CD4-positive, alpha-beta T cell treated with Interleukin-4 for 4 hours (primary cell): ENCODE measurements around the gene FAM98B.
"Not testable (repeated sequence)": the region's sequence is repeated elsewhere in the genome, so short reads cannot be mapped to it uniquely, and the experiment has no call there.

Experiments
- DNase-seq: peaks from one replicate; pipeline ENCODE4 v3.0.0-alpha.2; 2020

Gene FAM98B

DNA sequence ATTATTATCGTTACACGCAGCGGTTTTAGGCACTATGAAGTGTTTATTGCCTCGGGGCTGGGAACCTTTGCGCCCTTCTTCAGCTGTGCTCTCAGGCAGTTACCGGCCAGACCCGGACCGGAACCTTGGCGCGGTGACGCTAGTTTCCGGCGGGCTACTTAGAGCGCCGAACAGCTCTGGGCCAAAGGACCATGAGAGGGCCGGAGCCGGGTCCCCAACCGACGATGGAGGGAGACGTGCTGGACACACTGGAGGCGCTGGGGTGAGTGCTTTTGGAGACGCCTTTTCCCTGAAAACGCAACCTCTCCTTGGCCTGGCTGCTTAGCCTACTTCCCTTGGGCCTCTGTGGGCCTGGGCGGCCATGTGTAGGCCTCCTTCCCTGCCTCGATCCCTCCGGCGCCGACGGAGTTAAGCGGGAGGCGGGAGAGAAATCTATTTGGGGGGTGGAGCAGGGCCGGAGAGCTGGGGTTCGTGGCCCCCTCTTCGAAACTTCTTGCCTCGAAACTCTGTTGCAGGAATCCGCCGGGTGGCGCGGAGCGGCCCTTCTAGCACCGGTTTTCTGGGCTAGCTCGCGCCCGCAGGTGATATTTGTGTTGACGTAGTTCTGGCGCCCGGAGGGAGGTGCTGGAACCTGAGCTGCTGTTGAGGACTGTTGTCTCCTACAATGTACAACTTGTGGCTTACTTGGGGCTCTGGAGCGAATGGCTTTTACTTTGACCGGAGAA is at the start of gene FAM98B:
Gene FAM98B (plus strand): TSS at position 157 of the 725 bp plus-strand sequence. CDS start 35 bp downstream, at position 192.
- peak; percentile 89 for DNase-seq

DNA sequence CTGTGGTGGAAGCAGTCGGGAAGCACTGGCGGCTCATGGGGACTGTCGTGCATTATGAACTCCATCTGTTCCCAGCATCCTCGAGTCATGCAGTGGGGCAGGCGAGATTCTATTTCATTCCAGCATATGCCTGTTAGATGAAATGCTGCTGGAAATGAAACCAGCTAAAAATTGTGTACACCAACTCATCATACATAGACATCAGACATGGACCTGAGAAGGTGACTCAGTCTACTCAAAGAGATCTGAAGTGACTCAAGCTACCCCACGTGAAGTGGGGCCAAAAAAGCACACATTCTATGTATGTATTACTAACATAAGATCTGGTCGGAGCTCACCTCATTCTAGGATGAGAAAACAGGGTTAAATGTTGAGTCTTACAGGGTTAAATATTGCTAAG is 47.5 kb upstream of the FAM98B start:
- no peak for DNase-seq

DNA sequence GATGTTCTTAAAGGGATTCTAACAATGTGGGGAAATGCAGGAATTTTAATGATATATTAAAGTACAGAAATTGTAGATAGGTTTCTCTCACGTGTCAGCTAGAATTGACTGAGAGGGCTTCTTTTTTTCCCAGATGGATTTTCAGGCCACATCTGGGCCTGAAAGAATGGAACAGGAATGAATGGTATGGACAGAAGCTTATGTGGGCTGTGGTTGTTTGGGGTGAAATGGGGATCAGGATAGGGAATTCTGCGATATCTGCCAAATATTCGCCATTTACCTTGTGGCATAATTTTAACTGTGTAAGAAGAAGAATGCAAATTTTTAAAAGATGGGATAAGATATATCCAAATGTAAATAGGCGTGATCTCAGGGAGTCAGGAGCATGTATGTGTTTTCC is 45.4 kb upstream of the FAM98B start:
- no peak for DNase-seq

DNA sequence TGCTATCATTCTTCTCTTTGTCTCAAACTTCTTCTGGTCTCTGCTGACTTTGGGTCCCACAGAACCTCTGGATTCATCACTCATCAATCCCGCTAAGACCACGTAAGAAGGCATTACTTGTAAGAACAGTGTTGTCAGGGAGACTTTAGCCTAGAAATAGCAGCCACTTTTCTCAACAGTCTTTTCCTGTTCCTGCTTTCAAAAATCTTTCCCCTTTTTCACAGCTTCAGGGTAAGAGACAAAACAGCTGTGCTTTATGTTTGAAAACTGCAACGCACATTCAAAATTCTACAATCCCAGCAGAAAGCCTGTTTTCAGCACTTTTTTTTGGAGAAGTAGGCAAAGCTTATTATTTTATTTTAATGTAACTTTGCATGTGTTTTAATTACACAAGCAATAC is 42.0 kb upstream of the FAM98B start:
- DNase-seq, result no peak

DNA sequence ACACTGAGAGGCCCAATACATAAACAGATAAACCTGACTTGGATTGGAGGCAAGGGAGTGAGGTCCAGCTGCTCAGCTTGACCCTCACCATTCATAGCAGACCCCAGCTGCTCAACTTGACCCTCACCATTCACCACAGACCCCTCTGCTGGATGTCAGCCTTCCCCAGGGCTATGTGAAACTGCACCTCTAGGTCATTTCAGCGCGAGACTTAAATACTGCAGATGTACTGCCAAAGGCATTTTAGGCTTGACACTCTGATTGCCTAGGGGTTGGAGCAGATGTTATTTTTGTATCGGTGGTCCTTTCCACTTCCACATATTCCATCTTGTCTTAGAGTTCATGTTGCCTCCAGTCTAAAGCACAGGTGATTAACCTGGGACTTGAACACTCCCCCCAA is 41.5 kb upstream of the FAM98B start:
- no peak for DNase-seq

DNA sequence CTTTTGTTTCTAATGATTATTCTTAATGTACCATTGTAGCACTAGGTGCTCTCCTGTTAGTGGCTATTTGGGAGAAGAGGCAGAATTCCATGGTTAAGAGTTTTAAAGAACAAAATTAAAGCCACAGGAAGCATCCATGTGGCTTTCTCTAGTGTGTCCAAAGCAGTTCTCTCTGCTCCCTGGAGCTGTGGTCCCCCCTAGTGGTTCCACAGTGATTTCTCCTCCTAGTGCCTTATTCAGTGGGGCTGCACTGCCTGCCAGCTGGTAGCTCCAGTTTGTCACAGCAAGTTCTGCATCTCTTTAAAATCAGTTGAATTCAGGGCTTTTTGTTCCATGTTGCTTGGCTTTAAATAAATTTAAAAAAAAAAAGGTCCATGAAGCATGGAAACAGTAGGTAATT is 39.6 kb upstream of the FAM98B start:
- no peak for DNase-seq

DNA sequence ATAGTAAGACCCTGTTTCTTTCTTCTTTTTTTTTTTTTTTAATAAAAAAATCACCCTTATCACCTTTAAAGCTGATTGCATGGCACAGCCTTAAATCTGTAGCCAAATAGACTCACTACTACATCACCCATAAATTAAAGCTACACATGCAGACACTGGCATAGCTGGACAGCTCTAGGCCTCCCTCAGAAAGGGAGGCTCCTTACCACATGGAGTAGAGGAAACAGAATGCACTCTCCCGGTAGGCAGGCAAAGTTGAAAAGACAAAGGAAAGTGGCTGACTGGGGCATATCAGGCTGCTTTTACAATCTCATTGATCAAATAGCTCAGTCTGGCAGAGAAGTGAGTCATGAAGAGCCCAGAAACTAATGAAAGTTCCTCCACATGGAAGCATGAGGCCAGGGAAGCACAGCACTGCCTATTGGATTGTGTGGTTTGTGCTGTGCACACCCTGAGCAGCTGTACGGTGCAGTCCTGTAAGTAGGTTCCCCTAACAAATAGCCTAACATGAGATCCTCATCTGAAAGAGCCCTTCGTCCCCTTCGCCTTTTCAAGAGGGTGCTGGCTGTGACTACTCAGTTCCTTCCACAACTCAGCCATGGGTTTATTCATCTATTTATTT is 32.7 kb upstream of the FAM98B start:
- DNase-seq, result no peak

DNA sequence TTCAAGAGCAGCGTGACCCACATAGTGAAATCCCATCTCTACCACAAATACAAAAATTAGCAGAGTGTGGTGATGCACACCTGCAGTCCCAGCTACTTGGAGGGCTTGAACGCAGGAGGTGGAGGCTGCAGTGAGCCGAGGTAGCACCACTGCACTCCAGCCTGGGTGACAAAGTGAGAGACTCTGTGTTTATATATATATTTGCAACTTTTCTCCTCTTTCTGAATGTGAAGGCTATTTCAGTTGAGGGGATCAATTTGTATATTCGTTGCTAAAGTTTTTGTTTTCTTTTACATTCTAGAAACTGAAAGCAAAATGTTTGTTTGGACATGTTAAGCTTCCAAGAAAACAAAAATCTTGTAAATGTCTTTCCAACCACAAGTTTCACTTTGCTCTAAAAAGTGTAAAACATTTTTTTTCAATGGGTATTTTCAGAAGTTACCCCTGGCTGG is 29.8 kb upstream of the FAM98B start:
- no peak for DNase-seq

DNA sequence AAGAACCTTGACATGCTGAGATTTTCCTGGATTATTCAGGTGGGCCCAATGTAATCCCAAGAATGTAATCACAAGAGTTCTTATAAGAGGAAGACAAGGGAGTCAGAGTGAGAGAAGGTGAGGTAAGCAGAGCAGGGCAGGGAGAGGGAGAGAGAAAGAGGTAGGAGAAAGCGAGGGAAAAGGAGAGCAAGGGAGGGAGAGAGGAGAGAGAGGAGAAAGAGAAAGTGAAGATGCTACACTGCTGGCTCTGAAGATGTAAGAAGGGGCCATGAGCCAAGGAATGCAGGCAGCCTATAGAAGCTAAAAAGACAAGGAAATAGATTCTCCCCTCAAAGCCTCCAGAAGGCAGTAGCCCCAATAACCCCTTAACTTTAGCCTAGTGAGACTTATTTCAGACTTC is 28.7 kb upstream of the FAM98B start:
- DNase-seq, result no peak

DNA sequence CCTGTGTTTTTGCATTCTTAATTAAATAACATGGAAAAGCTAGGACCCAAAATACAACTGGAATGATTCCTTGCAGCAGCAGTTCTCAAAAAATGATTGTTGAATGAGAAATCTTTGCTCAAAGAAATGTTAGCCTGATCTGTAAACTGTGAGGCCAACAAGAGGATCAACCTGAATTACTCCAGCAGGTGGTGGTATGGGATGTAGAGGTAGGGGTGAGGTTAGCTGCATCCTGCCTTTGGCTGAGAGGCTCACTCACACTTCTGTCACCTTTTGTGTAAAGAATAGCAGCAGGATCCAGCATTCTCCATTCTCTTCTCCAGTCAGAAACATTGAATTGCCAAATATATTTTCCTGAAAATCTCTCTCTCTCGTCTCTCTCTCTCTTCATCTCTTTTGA is 26.5 kb upstream of the FAM98B start:
- DNase-seq, result no peak

DNA sequence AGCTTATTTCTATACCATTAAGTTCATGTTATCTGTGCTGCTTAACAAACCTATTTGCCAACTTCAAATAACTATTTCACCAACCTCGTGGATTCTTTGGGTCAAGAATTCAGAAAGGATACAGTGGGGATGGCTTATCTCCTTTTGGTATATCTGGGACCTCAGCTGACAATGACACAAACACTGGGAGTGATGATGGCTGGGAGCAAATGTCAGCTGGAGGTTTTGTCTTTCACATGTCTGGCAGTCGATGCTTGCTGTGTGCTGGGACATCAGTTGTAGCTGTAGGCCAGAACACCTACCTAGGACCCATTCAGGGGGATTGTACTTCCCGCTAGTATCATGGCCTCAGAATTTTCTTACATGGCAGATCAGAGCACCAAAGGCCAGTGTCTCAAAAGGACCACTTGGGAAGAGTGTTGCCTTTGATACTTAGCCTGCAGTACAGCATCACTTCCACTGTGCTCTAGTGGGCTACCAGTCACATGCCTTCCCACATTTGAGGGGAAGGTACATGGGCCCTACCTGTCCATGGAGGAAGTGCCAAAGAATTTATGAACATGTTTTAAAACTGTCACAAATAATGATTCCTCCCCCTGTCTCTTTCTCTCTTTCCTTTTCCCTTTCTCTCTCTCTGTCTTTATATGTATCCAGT is 23.7 kb upstream of the FAM98B start:
- no peak for DNase-seq

DNA sequence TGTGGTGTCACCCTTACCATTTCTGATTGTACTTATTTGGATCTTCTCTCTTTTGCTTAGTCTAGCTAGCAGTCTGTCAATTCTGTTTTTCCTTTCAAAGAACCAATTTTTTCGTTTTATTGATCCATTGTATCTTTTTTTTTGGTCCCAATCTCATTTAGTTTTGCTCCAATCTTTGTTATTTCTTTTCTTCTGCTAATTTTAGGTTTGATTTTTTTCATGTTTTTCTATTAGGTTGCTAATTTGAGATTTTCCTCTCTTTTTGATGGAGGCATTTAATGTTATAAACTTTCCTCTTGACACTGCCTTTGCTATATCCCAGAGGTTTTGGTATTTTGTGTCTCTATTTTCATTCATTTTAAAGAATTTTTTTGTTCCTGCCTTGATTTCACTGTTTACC is 16.9 kb upstream of the FAM98B start:
- no peak for DNase-seq

DNA sequence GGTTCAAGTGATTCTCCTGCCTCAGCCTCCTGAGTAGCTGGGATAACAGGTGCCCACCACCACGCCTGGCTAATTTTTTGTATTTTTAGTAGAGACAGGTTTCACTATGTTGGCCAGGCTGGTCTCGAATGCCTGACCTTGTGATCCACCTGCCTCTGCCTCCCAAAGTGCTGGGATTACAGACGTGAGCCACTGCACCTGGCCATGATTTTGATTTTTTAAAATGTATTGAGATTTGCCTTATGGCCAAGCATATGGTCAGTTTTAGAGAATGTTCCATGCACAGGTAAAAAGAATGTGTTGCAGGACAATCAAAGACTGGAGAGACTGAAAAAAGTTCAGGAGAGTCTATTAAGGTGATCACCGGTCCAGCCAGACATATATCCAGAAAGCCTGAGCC is 16.3 kb upstream of the FAM98B start:
- not testable (repeated sequence) for DNase-seq

DNA sequence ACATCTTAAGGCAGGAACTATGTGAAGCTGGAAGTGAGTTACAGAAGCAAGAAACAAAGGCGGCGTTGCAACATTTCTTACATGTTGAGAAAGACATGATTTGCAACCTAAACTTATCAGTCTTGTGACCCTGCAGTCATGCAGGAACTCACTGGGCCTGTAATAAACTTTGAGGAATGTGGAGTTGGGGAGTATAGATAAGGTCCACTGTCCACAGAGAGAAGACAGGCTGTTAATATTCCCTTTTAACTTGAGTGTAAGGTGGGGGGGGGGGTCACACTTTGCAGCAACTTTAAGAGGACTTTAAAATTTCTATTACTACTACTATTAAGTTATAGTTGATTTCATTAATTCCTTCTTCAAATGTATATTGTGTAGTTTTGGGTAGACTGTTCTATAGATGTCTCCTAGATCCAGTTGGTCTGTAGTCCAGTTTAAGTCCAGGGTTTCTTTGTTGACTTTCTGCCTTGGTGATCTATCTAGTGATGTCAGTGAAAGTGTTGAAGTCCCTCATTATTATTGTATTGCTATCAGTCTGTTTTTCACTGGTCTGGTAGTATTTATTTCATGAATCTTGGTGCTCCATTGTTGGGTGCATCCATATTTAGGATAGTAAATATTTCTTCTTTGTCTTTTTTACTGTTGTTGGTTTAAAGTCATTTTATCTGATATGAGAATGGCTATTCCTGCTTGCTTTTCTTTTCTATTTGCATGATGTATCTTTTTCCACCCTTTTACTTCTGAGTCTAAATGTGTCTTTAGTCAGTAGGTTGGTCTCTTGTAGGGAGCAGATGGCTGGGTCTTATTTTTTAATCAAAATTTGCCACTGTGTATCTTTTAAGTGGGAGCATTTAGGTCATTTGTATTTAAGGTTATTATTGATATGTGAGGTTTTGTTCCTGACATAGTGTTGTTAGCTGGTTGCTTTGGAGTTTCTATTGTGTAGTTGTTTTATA is 15.6 kb upstream of the FAM98B start:
- no peak for DNase-seq

DNA sequence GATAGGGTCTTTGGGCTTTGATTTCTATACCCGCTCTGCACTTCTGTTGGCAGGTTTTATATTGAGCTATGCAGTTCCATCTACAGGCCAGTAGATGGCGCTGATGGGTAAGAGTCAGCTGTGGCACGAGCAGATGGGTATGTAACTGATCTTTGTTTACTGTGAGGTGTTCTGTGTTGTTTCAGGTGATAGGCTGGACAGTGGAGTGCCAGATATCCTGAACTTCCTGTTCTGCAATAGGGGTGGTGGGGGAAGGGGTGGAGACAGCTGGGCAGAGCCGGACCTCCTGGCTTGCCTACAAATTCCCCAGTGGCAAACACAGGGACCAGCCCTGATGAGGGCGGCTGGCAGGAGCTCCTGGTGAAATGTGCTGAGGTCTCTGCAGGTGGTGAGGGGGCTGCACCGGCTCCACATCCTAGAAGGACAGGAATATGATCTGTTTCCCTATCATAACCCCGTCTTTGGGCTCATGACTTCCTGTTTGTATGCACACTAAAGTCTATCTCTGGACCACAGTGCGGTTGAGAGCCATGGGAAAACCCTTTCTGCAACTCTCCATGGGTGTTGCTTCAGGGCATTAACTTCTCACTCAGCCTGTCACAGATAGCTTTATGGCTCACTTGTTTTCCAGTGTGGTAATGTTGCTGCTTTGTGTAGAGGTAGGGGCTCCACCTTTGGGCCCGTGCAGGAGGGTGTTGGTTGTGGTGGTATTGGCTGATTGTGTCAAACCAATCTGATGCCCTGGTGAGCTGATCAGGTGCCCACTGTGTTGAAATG is 13.4 kb upstream of the FAM98B start:
- DNase-seq, result peak; percentile 56

DNA sequence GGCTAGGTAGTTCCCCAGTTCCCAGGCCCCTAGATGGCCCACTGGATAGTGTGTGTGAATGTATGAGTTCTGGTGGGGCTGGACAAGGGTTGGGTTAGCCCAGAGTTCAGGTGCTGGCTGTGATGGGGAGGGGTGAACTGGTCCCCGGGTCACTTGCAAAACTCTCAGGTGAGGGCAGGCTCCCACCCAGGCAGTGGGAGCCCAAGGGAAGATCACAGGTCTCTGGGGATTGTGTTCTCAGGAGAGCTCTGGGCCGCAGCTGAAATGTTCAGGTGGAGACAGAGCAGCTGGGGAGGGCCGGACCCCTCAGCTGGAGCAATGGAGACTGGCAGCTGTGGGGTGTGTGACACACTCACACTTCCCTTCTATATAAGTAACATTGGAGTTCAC is 12.8 kb upstream of the FAM98B start:
- no peak for DNase-seq

DNA sequence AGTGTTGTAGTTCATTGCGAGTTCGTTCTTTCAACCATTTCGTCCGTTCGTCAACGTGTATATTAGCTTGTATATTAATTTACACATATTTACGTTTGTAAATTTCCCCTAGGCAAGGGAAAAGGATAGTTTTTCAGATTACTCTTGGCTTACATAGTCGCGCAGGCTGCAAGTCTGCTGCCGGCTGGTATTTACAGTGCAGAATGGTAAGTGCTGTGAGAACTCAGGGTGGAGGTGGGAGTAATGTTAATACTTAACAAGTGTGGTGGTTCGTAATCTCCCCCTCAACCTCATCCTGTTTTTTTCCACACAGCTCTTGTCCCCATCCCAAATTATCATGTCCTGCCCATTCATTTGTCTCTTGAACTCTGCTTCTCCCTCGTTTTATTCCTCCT is 766 bp downstream of the FAM98B start:
- DNase-seq, result no peak

DNA sequence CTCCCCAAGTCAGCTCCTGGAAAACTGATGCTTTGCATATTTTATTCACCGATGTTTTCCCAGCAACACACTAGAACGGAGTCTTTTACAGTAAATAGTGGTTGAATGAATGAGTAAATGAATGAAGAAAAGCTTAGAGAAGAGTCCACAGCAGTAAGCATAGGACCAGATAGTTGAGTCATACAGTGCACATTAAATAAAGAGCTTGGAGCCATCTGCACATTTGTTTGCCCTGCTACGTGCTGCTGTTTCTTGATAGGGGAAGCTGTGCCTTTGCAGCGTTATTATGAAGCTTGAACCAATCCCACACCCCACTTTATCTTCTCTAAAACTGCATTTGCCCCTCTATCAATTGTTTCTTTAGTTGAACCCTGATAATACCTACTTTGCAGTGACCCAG is 1.2 kb downstream of the FAM98B start:
- no peak for DNase-seq

DNA sequence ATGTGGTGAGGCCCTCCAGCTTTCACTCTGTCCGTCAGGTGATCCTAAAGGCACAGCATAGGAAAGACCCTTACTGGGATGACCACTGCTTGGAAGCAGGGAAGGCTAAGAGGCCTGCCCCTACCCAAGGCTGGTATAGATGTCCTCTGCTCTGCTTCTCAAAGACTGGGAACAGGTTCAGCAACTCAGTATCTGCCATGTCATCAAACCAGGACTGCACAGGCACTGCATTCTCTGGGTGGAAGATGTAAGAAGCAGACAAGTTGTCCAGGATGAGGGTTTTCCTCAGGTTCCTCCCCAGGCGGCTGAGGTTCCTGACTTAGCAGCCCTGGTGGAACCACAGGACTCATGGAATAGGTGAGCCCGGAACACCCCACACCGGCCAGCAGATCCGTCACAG is 4.7 kb downstream of the FAM98B start:
- DNase-seq, result no peak

DNA sequence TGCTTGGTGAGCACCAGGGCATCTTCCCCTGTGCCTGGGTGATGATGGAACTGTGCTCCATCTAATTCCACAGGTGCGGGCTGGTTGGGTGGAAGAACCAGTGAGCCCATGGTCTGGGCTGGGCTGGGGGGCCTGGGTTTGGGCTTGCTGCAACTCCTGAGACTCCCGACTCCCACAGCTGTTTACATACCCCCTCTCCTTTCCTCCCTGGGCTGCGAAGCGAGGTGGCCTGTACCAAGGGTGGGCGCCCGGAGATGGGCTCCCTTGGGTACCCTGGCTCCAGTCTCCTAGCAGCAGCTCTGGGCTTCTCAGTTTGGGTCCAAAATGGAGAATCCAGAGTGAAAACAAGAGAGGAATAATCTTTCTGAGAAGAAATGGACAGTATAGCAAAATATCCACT is 5.6 kb downstream of the FAM98B start:
- no peak for DNase-seq

DNA sequence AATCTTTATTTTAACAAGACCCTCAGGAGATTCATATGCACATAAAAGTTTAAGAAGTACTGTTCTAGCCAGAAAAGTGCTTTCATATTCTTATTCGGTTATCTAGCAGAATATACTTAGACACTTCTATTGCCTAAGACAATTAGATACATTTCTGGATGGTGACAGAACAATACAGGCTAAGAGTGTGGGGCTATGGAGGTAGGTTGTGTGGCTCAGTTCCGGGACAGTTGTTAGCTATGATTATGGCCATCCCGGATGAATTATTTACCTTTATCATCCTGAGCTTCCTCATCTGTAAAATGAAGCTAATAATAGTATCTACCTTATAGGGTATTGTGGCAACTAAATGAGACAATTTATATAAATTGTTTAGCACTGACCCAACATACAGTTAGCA is 6.6 kb downstream of the FAM98B start:
- no peak for DNase-seq

DNA sequence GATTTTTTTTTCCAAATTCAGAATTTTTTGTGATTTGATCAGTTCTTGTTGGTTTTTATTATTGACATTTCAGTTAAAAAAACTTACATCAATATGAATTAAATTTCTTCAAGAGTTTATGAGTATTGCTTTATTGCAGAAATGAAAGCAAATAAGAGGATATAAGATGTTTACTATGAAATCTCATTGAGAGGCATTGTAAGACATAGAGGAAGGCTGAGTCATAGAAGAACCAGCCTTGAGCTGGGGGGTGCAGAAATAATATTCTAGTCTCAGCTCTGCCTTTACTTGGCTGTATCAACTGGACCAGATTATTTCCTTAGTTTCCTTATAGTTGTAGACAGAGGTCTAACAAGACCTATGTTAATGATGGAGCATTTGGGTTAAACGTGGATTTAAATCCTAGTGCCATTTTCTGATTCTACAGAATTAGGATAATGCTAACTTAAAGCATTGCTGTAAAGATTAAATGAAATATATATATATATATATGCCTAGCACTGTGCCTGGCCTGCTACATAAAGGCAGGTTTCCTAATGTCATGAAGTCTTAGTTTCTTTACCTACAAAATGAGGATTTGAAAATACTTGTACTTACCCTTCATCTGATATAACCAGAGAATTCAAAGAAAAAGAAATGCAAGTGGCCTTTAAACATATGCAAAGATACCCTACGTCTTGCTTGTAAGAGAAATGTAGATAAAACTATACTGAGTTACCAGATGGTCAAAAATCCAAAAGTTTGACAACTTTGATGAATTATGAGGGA is 7.3 kb downstream of the FAM98B start:
- DNase-seq, result no peak
